Measurements from ENCODE around the gene PLEKHH2.

DNA sequence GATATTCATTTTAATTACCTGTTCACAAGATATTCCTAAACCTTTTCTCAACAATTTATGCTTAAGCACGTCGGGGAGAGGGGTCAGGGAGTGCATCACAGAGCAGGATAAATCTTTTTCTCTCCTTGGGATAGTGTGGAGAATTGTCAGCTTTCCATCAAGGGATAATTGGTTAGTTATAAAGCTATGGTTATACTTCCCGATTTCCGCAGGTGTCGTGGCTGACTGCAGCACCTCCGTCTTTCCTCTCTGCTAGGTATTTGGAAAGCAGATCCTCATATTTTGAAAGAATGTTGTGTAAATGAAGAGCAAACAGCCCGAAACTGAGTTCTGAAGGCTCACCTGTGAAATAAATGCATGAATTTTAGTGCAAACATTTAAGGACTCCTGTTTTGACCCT lies 137.6 kb downstream of the PLEKHH2 start:
- TF ChIP-seq, protein P1, sequence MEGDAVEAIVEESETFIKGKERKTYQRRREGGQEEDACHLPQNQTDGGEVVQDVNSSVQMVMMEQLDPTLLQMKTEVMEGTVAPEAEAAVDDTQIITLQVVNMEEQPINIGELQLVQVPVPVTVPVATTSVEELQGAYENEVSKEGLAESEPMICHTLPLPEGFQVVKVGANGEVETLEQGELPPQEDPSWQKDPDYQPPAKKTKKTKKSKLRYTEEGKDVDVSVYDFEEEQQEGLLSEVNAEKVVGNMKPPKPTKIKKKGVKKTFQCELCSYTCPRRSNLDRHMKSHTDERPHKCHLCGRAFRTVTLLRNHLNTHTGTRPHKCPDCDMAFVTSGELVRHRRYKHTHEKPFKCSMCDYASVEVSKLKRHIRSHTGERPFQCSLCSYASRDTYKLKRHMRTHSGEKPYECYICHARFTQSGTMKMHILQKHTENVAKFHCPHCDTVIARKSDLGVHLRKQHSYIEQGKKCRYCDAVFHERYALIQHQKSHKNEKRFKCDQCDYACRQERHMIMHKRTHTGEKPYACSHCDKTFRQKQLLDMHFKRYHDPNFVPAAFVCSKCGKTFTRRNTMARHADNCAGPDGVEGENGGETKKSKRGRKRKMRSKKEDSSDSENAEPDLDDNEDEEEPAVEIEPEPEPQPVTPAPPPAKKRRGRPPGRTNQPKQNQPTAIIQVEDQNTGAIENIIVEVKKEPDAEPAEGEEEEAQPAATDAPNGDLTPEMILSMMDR (IDR thresholded peaks at IDR 0.05), result no peak
- TF ChIP-seq POLR2A (IDR thresholded peaks at IDR 0.05), result no peak
